Endothelial cell of umbilical vein (primary cell): ENCODE data around the gene TMEM97. TPM values are rescaled to one million over a fixed set of nuclear protein-coding genes. Genes with fewer than 3 reads are reported as not detected.

Experiments used
- BruUV-seq: library from RNA; stranded (reverse); fragments of 400-500 nt; replicated peaks from 2 replicates; lab custom pipeline; 2021; lab: Mats Ljungman, UMichigan
- CTCF ChIA-PET: fragments of 300-600, 350-600 bp; sonication (Branson Sonifier 250); formaldehyde crosslinking; loops from one replicate; lab custom pipeline; 2021; ENCODE audit warnings: antibody characterized with exemption, inconsistent platforms; lab: Charles Lee
- POLR2A ChIA-PET: fragments of 300-600, 350-600 bp; sonication (Branson Sonifier 250); formaldehyde crosslinking; loops from one replicate; lab custom pipeline; 2021; ENCODE audit warnings: antibody characterized with exemption, inconsistent platforms; lab: Charles Lee
- DNase-seq: peaks from one replicate; pipeline ENCODE4 v3.0.0-alpha.2; 2011; ENCODE audit warnings: low read depth, low spot score
- FAIRE-seq: peaks from 2 replicates; lab custom pipeline; 2011; peaks lifted over from hg19 to GRCh38; lab: Jason Lieb, UNC
- H2AFZ ChIP-seq: 2 replicates; pipeline ENCODE4 v1.6.0; 2012; ENCODE audit warnings: low read depth, low read length, control low read depth, inconsistent platforms
- H3K27ac ChIP-seq: 2 replicates; pipeline ENCODE4 v1.5.1; 2011; ENCODE audit warnings: low read depth, mild to moderate bottlenecking, control low read depth, low read length, moderate library complexity; ENCODE audit not compliant: insufficient read depth
- H3K27me3 ChIP-seq, 2 experiments: 2 replicates each; pipeline versions ENCODE4 v1.6.0 to v1.6.1; 2011; ENCODE audit warnings: low read length in 2 of 2, mixed read lengths in 1 of 2; ENCODE audit not compliant: control insufficient read depth in 2 of 2, insufficient read depth in 2 of 2
- H3K36me3 ChIP-seq, 2 experiments: 2 replicates in 1 of 2; 3 replicates in 1 of 2; pipeline ENCODE4 v1.5.1; 2011; ENCODE audit warnings: low read length in 2 of 2, mild to moderate bottlenecking in 1 of 2, moderate library complexity in 1 of 2; ENCODE audit not compliant: control insufficient read depth in 2 of 2, insufficient read depth in 2 of 2; ENCODE audit errors: extremely low read depth in 1 of 2
- H3K4me1 ChIP-seq: 3 replicates; pipeline ENCODE4 v1.5.1; 2011; ENCODE audit warnings: mild to moderate bottlenecking, low read length; ENCODE audit not compliant: control insufficient read depth, insufficient read depth; ENCODE audit errors: extremely low read depth
- H3K4me2 ChIP-seq: 2 replicates; pipeline ENCODE4 v1.6.1; 2011; ENCODE audit warnings: low read length, control low read depth, mixed read lengths; ENCODE audit not compliant: insufficient read depth
- H3K4me3 ChIP-seq, 3 experiments: fragments of 200-600 bp in 1 of 3; sonication (generic), shearing (Covaris generic) in 1 of 3; replicated peaks in 1 of 3; 2 replicates each; pipeline ENCODE4 v1.5.1; 2011 to 2016; ENCODE audit warnings: control low read depth in 3 of 3, low read length in 3 of 3, mild to moderate bottlenecking in 2 of 3, inconsistent platforms in 1 of 3, low read depth in 1 of 3, moderate library complexity in 1 of 3; ENCODE audit not compliant: insufficient read depth in 1 of 3
- H3K79me2 ChIP-seq: 2 replicates; pipeline ENCODE4 v1.6.0; 2012; ENCODE audit warnings: low read length, inconsistent platforms; ENCODE audit not compliant: control insufficient read depth, insufficient read depth
- H3K9ac ChIP-seq: replicated peaks from 2 replicates; pipeline ENCODE3; 2011; ENCODE audit warnings: low read length, control low read depth; ENCODE audit not compliant: insufficient read depth; ENCODE audit errors: extremely low read depth
- H3K9me1 ChIP-seq: replicated peaks from 3 replicates; pipeline ENCODE4 v1.6.0; 2011; ENCODE audit warnings: mild to moderate bottlenecking, low read length; ENCODE audit not compliant: control insufficient read depth, insufficient read depth; ENCODE audit errors: extremely low read depth
- H3K9me3 ChIP-seq: replicated peaks from 2 replicates; pipeline ENCODE4 v1.5.1; 2012; ENCODE audit warnings: low read length, inconsistent platforms; ENCODE audit not compliant: control insufficient read depth, insufficient read depth
- H4K20me1 ChIP-seq: replicated peaks from 2 replicates; pipeline ENCODE3; 2011; ENCODE audit warnings: mild to moderate bottlenecking, low read length; ENCODE audit not compliant: control insufficient read depth, insufficient read depth; ENCODE audit errors: extremely low read depth
- EZH2 ChIP-seq: IDR thresholded peaks from 2 replicates; pipeline ENCODE4 v1.6.1; 2012; ENCODE audit warnings: borderline replicate concordance, low read depth, mild to moderate bottlenecking, moderate library complexity, low read length, inconsistent platforms; ENCODE audit not compliant: severe bottlenecking
- FOS ChIP-seq: IDR thresholded peaks from 2 replicates; pipeline ENCODE4 v1.6.1; 2011; ENCODE audit warnings: mild to moderate bottlenecking, low read length, moderate library complexity, borderline replicate concordance; ENCODE audit not compliant: insufficient read depth
- GATA2 ChIP-seq: IDR thresholded peaks from 2 replicates; pipeline ENCODE4 v1.7.0; 2011; ENCODE audit warnings: low read depth, mild to moderate bottlenecking, moderate library complexity, mixed read lengths, low read length; ENCODE audit not compliant: insufficient read length, insufficient read depth
- JUN ChIP-seq: IDR thresholded peaks from 2 replicates; pipeline ENCODE4 v1.6.1; 2011; ENCODE audit warnings: borderline replicate concordance, low read depth; ENCODE audit not compliant: insufficient read length, insufficient read depth
- MAX ChIP-seq: IDR thresholded peaks from 2 replicates; pipeline ENCODE4 v1.6.1; 2011; ENCODE audit not compliant: insufficient read depth, insufficient read length
- MYC ChIP-seq: IDR thresholded peaks from one replicate; pipeline ENCODE4 v1.6.1; 2011; ENCODE audit warnings: mild to moderate bottlenecking, low read depth, low read length
- POLR2A ChIP-seq: IDR thresholded peaks from 2 replicates; pipeline ENCODE4 v1.6.1; 2012; ENCODE audit warnings: low read depth, mild to moderate bottlenecking, control low read depth, low read length
- POLR2AphosphoS5 ChIP-seq: IDR thresholded peaks from 2 replicates; pipeline ENCODE4 v1.6.1; 2012; ENCODE audit warnings: low read depth, mild to moderate bottlenecking, control low read depth, low read length, moderate library complexity; ENCODE audit not compliant: insufficient read depth
- dilution Hi-C: fragments of 300-500 bp; cut with MboI; formaldehyde crosslinking; loops from one replicate; pipeline ENCODE4 v1.15.0; 2019; ENCODE audit warnings: low sequenced_read_pairs; ENCODE audit not compliant: extremely low pct_ligation_motif_present
- intact Hi-C: fragments of 100-400 bp; cut with micrococcal nuclease; formaldehyde crosslinking; loops from one replicate; pipeline ENCODE4 v1.10.0; 2022
- polyA plus RNA-seq, 4 experiments: library from polyadenylated mRNA; depleted of rRNA in 3 of 4; stranded (reverse) in 3 of 4; unstranded in 1 of 4; fragments of >200 nt; gene quantifications; 2 replicates each; pipeline versions ENCODE4 v1.2.1 to v1.2.3, GENCODE V29; 2011 to 2012; ENCODE audit warnings: missing spikeins in 1 of 4
- total RNA-seq: library from RNA; stranded (reverse); gene quantifications from 2 replicates; pipeline ENCODE4 v1.2.3, GENCODE V29; 2021
- TF ChIP-seq, protein P1 (sequence below), 2 donors: IDR thresholded peaks; 1 replicate in 1 of 2; 2 replicates in 1 of 2; pipeline ENCODE4 v1.5.1; 2011; ENCODE audit warnings: low read length in 2 of 2, mild to moderate bottlenecking in 2 of 2, moderate library complexity in 2 of 2, control low read depth in 1 of 2, inconsistent platforms in 1 of 2, low read depth in 1 of 2; ENCODE audit not compliant: insufficient read depth in 1 of 2; ENCODE audit errors: extremely low read depth in 1 of 2

Gene TMEM97
- total and polyA plus RNA-seq, 2 donors (not counting 3 experiments of a cell fraction or from before 2014, with no cell fraction given), result 27.0 to 43.5 TPM

DNA sequence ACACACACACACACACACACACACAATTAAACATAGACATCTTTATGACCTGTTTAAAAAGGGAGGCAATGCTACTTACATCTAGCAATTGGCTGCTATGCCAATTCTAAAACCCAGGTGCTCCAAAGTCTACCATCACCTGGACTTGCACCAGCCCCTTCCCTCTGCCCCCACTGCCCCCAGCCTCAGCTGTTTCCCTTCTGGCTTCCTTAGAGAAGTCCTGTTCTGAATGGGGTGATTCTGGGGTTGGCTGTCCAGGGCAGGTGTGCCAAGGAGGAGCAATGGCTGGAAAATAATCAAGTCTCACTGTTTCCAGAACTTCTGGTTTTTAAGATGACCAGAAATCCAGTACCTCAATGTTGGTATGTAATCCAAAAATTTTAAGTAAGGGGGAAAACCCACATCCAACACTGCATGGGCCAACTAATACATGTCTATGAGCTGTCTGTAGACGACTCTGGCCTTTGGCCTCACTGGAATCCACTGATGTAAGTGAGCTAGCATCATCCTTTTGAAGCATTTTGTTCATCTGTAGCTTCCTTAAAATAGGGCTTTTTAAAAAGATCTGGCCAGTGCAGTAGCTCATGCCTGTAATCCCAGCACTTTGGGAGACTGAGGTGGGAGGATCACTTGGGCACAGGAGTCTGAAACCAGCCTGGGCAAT lies 14.2 kb downstream of the TMEM97 start:
- H3K79me2 ChIP-seq, result peaks cover 40% of the 10 kb centered on the region
- intact Hi-C loops, result no loop called here

More for the DNA sequence above, 14.2 kb downstream of the TMEM97 start:
- H3K36me3 ChIP-seq, result peaks cover 6 to 16% of the 10 kb centered on the region in 2 experiments
- POLR2A ChIA-PET, result no interaction called here
- H3K4me2 ChIP-seq, result no peak overlapping the region
- dilution Hi-C loops, result no loop called here
- DNase-seq (no peak), FAIRE-seq (no peak)
- H3K9me3 ChIP-seq, result no peaks in the 10 kb centered on the region
- H3K4me3 ChIP-seq, result no peak overlapping the region
- H4K20me1 ChIP-seq, result no peaks in the 10 kb centered on the region
- H3K9ac ChIP-seq, result no peak overlapping the region
- H3K27ac ChIP-seq, result no peak overlapping the region
- CTCF ChIA-PET, result interaction anchor here (0.9 to 1.5 kb wide), 3 partner anchors 13 to 52 kb away, joined by 3 to 4 read pairs (median 3); partner anchors contain the start of gene TMEM97
- no peak for TF ChIP-seq POLR2AphosphoS5
- TF ChIP-seq POLR2A, result no peak
- TF ChIP-seq, protein P1, sequence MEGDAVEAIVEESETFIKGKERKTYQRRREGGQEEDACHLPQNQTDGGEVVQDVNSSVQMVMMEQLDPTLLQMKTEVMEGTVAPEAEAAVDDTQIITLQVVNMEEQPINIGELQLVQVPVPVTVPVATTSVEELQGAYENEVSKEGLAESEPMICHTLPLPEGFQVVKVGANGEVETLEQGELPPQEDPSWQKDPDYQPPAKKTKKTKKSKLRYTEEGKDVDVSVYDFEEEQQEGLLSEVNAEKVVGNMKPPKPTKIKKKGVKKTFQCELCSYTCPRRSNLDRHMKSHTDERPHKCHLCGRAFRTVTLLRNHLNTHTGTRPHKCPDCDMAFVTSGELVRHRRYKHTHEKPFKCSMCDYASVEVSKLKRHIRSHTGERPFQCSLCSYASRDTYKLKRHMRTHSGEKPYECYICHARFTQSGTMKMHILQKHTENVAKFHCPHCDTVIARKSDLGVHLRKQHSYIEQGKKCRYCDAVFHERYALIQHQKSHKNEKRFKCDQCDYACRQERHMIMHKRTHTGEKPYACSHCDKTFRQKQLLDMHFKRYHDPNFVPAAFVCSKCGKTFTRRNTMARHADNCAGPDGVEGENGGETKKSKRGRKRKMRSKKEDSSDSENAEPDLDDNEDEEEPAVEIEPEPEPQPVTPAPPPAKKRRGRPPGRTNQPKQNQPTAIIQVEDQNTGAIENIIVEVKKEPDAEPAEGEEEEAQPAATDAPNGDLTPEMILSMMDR (IDR thresholded peaks at IDR 0.05; ENCODE audit: extremely low read depth in 1 of 2, insufficient read depth in 1 of 2, low read depth in 1 of 2, low read length in 2 of 2), result no peak
- TF ChIP-seq FOS, result no peak
- no peak for TF ChIP-seq MAX
- TF ChIP-seq GATA2, result no peak
- TF ChIP-seq MYC, result no peak
- TF ChIP-seq EZH2, result no peak
- no peak for TF ChIP-seq JUN
- BruUV-seq, result no TSS peak
- peaks cover 29% of the 10 kb centered on the region for H3K4me1 ChIP-seq
- no peaks in the 10 kb centered on the region for H3K27me3 ChIP-seq
- no peak overlapping the region for H2AFZ ChIP-seq
- no peaks in the 10 kb centered on the region for H3K9me1 ChIP-seq
